Measurements from ENCODE around the gene TMEM95. TPM values are rescaled to one million over a fixed set of nuclear protein-coding genes. Genes with fewer than 3 reads are reported as not detected.

TMEM95 gene
- total and polyA plus RNA-seq, 2 of the 8 experiments (the other 6 are each of a cell fraction or from before 2014, with no cell fraction given) = not detected

DNA sequence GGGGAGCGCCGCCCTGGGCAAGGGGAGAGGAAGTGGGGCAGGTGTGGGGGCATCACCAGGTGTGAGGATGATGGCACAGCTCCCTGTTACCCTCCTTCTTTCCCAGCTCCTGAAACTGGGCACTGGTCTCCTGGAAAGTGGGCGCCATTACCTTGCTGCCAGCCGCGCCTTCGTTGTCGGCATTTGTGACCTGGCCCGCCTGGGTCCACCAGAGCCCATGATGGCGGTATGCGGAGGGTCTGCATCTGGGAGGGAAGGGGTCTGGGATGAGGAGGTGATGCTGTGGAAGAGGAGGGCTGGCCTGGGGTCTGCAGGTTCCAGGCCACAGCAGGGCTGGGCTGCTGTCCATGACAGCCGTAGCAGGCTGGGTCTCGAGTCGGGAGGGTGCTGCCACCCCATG, 13.1 kb upstream of the TMEM95 start (continued):
- TF ChIP-seq CHD7 (IDR thresholded peaks at IDR 0.05; ENCODE audit: insufficient replicate concordance, low read length) (no peak), SP2 (IDR thresholded peaks at IDR 0.05; ENCODE audit: low read length) (no peak), SIX5 (IDR thresholded peaks at IDR 0.05; ENCODE audit: low read depth, low read length) (no peak)

Measured in H1 (cell line).